ENCODE data around the gene GEMIN8. TPM values are rescaled to one million over a fixed set of nuclear protein-coding genes. Genes with fewer than 3 reads are reported as not detected.

GEMIN8 gene
- total RNA-seq, 1 experiment from 2014 or later = 11.3 TPM

DNA sequence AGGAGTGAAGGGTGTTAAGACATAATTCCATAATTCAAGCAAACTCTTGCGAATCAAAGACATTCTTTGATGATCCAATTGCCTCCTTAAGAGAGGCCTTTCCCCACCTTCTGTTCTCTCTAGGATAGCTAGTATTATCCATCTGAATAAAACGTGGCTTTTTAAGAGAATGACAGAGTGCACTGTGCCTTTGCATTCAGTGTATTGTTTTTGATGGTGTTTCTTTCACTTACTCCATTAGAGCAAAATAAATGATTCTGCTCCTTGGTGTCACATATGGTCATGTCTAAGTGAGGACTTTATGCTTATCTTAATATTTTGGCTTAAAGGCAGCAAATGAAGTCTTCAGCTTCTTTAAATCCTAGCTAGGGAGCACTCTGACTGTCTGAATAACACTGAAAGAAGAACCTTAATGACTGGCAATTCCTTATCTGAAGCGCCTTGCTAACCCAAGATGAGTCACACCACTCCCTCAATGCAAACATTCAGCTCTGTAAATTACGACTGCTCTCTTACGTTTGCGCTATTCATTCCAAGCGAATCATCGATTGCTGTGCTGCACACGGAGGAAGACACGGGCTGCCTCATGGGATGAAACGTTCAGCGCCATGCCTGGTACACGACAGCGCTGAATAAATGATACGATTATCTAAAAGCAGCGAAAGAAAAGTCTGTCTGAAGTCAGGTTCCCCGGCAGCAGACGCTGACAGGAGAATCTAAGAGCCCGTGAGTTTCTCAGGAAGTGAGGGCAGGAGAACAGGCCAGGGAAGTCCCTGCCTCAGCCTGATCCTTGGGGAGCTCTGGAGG, 35.1 kb upstream of the GEMIN8 start:
- ATAC-seq (peak; percentile 66), DNase-seq (ENCODE audit: low read depth, low spot score) (peak; percentile 13)
- intact Hi-C loops (cut with micrococcal nuclease) = no loop called here
- no peaks in the 10 kb centered on the region for H3K27me3 ChIP-seq (ENCODE audit: insufficient read depth, low read length)
- no peak overlapping the region for H3K9ac ChIP-seq (ENCODE audit: low read length)
- ChIA-PET POLR2A (no interaction called here), RAD21 (ENCODE audit: low non-redundant PET in 1 of 2, low total read pairs in 2 of 2, uncharacterized antibody in 2 of 2, unreplicated experiment in 2 of 2) (no interaction called here), CTCF (no interaction called here)
- H3K4me2 ChIP-seq (ENCODE audit: low read length) = peak overlapping the region; percentile 37
- TF ChIP-seq JUND (IDR thresholded peaks at IDR 0.05) = no peak
- no peak for TF ChIP-seq YY1 (IDR thresholded peaks at IDR 0.05; ENCODE audit: extremely low read depth, insufficient replicate concordance, low read depth, low read length)
- TF ChIP-seq, protein P1, sequence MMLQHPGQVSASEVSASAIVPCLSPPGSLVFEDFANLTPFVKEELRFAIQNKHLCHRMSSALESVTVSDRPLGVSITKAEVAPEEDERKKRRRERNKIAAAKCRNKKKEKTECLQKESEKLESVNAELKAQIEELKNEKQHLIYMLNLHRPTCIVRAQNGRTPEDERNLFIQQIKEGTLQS (IDR thresholded peaks at IDR 0.05) = no peak
- TF ChIP-seq ELF1 (IDR thresholded peaks at IDR 0.05; ENCODE audit: borderline replicate concordance, low read depth) = no peak
- H3K9me2 ChIP-seq (ENCODE audit: insufficient read depth) = no peaks in the 10 kb centered on the region
- no TSS peak for BruUV-seq (replicated peaks)
- H2AFZ ChIP-seq (ENCODE audit: low read depth, low read length, poor library complexity, severe bottlenecking) = peak overlapping the region; percentile 35
- H3K27ac ChIP-seq (ENCODE audit: low read depth, low read length) = no peak overlapping the region
- H3K4me1 ChIP-seq (ENCODE audit: control insufficient read depth in 1 of 2, insufficient read depth in 2 of 2, low read length in 2 of 2) = peaks cover 0 to 8% of the 10 kb centered on the region in 2 experiments; a peak in 1 of 4 replicates
- H3K36me3 ChIP-seq (ENCODE audit: control insufficient read depth in 1 of 2, insufficient read depth in 2 of 2, low read length in 2 of 2) = no peaks in the 10 kb centered on the region
- H3K4me3 ChIP-seq (replicated peaks in 1 of 2; ENCODE audit: low read depth in 1 of 2, low read length in 2 of 2) = no peak overlapping the region
- H3K79me2 ChIP-seq (ENCODE audit: insufficient read depth, low read length) = no peaks in the 10 kb centered on the region
- H3K9me3 ChIP-seq (ENCODE audit: control insufficient read depth in 1 of 2, insufficient read depth in 1 of 2, low read depth in 1 of 2, low read length in 2 of 2) = no peaks in the 10 kb centered on the region
- H4K20me1 ChIP-seq (ENCODE audit: insufficient read depth) = no peaks in the 10 kb centered on the region

GRCh38 chrX:14062524-14062923, 32.8 kb upstream of the GEMIN8 start:
- no peak overlapping the region for H3K4me3 ChIP-seq (replicated peaks in 1 of 2; ENCODE audit: low read depth in 1 of 2, low read length in 2 of 2)
- H3K9me3 ChIP-seq (ENCODE audit: control insufficient read depth in 1 of 2, insufficient read depth in 1 of 2, low read depth in 1 of 2, low read length in 2 of 2) = no peaks in the 10 kb centered on the region
- H3K4me1 ChIP-seq (ENCODE audit: control insufficient read depth in 1 of 2, insufficient read depth in 2 of 2, low read length in 2 of 2) = peaks cover 0 to 8% of the 10 kb centered on the region in 2 experiments; a peak in 1 of 4 replicates
- ChIA-PET CTCF (no interaction called here), RAD21 (ENCODE audit: low non-redundant PET in 1 of 2, low total read pairs in 2 of 2, uncharacterized antibody in 2 of 2, unreplicated experiment in 2 of 2) (no interaction called here), POLR2A (no interaction called here)
- ATAC-seq (no peak), DNase-seq (ENCODE audit: low read depth, low spot score) (no peak)
- no peaks in the 10 kb centered on the region for H3K79me2 ChIP-seq (ENCODE audit: insufficient read depth, low read length)
- no peak overlapping the region for H3K27ac ChIP-seq (ENCODE audit: low read depth, low read length)
- no peak overlapping the region for H2AFZ ChIP-seq (ENCODE audit: low read depth, low read length, poor library complexity, severe bottlenecking)
- no peak overlapping the region for H3K9ac ChIP-seq (ENCODE audit: low read length)
- no peaks in the 10 kb centered on the region for H4K20me1 ChIP-seq (ENCODE audit: insufficient read depth)
- no TSS peak for BruUV-seq (replicated peaks)
- no peaks in the 10 kb centered on the region for H3K9me2 ChIP-seq (ENCODE audit: insufficient read depth)
- intact Hi-C loops (cut with micrococcal nuclease) = no loop called here
- no peaks in the 10 kb centered on the region for H3K36me3 ChIP-seq (ENCODE audit: control insufficient read depth in 1 of 2, insufficient read depth in 2 of 2, low read length in 2 of 2)
- H3K27me3 ChIP-seq (ENCODE audit: insufficient read depth, low read length) = no peaks in the 10 kb centered on the region
- no peak overlapping the region for H3K4me2 ChIP-seq (ENCODE audit: low read length)
- TF ChIP-seq SIN3A (IDR thresholded peaks at IDR 0.05; ENCODE audit: low read depth) = no peak
- no peak for TF ChIP-seq ELF1 (IDR thresholded peaks at IDR 0.05; ENCODE audit: borderline replicate concordance, low read depth)
- no peak for TF ChIP-seq RAD21 (IDR thresholded peaks at IDR 0.05; ENCODE audit: low read depth)
- no peak for TF ChIP-seq CEBPB (IDR thresholded peaks at IDR 0.05; ENCODE audit: low read depth)
- no peak for TF ChIP-seq ZBTB33 (IDR thresholded peaks at IDR 0.05; ENCODE audit: extremely low read depth, insufficient replicate concordance, low read length)
- TF ChIP-seq POLR2AphosphoS5 (IDR thresholded peaks at IDR 0.05; ENCODE audit: low read depth, low read length) = no peak
- TF ChIP-seq ZNF274 (IDR thresholded peaks at IDR 0.05; ENCODE audit: low read depth, low read length) = no peak
- no peak for TF ChIP-seq TCF7L2 (IDR thresholded peaks at IDR 0.05; ENCODE audit: borderline replicate concordance, extremely low read depth, insufficient read depth, insufficient read length)
- no peak for TF ChIP-seq CBX3 (IDR thresholded peaks at IDR 0.05; ENCODE audit: low read depth)
- no peak for TF ChIP-seq CTCF (IDR thresholded peaks at IDR 0.05 in 2 of 3, conservative IDR thresholded peaks at IDR 0.05 in 1 of 3; ENCODE audit: borderline replicate concordance in 1 of 3, insufficient read depth in 1 of 3, low read depth in 2 of 3, low read length in 2 of 3)

All from HCT116 (cell line).